ENCODE results near the gene MAG. TPM values are rescaled to one million over a fixed set of nuclear protein-coding genes. Genes with fewer than 3 reads are reported as not detected.

Gene MAG
- total RNA-seq, 1 experiment from 2014 or later: not detected

- peak overlapping the region; percentile 98; the same call in 1 of the 2 replicates for H3K14ac ChIP-seq (ENCODE audit: insufficient read depth, low read length)
- no peak overlapping the region for H3T11ph ChIP-seq (ENCODE audit: low read length)
- peak; percentile 97 for DNase-seq
- peak overlapping the region; percentile 97 for H3K18ac ChIP-seq (ENCODE audit: insufficient read length, low read depth, low read length)
- peak overlapping the region; percentile 99 for H3K27ac ChIP-seq (ENCODE audit: insufficient read length, low read depth, low read length)
- no peak overlapping the region for H2AK5ac ChIP-seq (ENCODE audit: insufficient read length, low read length)
- H3K56ac ChIP-seq (ENCODE audit: insufficient read length, low read depth, low read length): no peak overlapping the region
- H3K4me1 ChIP-seq (ENCODE audit: insufficient read depth, low read length): no peaks in the 10 kb centered on the region; the same call in 1 of the 2 replicates
- H4K8ac ChIP-seq (replicated peaks; ENCODE audit: insufficient read length, low read depth, low read length): peak overlapping the region; percentile 95
- peak overlapping the region; percentile 76 for H2BK120ac ChIP-seq (ENCODE audit: low read depth, low read length, poor library complexity, severe bottlenecking)
- H2BK12ac ChIP-seq (ENCODE audit: insufficient read length, low read depth, low read length): no peak overlapping the region
- peak; percentile 70 for TF ChIP-seq CTCF (conservative IDR thresholded peaks at IDR 0.05)
- H3K9me3 ChIP-seq (ENCODE audit: control insufficient read depth, low read depth, low read length): no peaks in the 10 kb centered on the region
- no peak overlapping the region for H4K91ac ChIP-seq (ENCODE audit: insufficient read length, low read depth, low read length)
- Mint-ChIP-seq H3K36me3 (ENCODE audit: insufficient read depth in 1 of 3, low read depth in 3 of 3) (peaks cover 24 to 37% (median 33%) of the 10 kb centered on the region in 3 experiments), H3K4me1 (peaks cover 29 to 33% of the 10 kb centered on the region in 2 experiments), H3K9me3 (peaks cover 0 to 3% of the 10 kb centered on the region in 2 experiments; a peak in 2 of 5 replicates), H3K27me3 (ENCODE audit: low read depth) (no peaks in the 10 kb centered on the region; the same call in 1 of the 2 replicates), H3K4me3 (peak overlapping the region; percentile 99 to 100), H3K27ac (peak overlapping the region; percentile 100)
- H3K79me2 ChIP-seq (ENCODE audit: insufficient read depth, low read length): peaks cover 15% of the 10 kb centered on the region; the same call in 1 of the 2 replicates
- H3K23me2 ChIP-seq (ENCODE audit: insufficient read length, low read depth, low read length, poor library complexity, severe bottlenecking): peaks cover 7% of the 10 kb centered on the region
- peak overlapping the region; percentile 91 for H2BK5ac ChIP-seq (ENCODE audit: insufficient read length, low read length)
- no peak overlapping the region for H4K5ac ChIP-seq (ENCODE audit: insufficient read length, low read depth, low read length)
- peak overlapping the region; percentile 67 for H3K4me2 ChIP-seq (ENCODE audit: insufficient read depth, insufficient read length, low read length)
- H2AFZ ChIP-seq (ENCODE audit: low read length): no peak overlapping the region
- H3K79me1 ChIP-seq (ENCODE audit: insufficient read depth, low read depth, low read length, poor library complexity, severe bottlenecking): peaks cover 5% of the 10 kb centered on the region
- no peak overlapping the region for H3K23ac ChIP-seq (ENCODE audit: insufficient read length, low read depth, low read length)
- H3K4ac ChIP-seq (ENCODE audit: low read depth, low read length): no peak overlapping the region
- peaks cover 6% of the 10 kb centered on the region for H4K20me1 ChIP-seq (ENCODE audit: control insufficient read depth, insufficient read depth, insufficient read length)
- peak overlapping the region; percentile 92 for H3K9ac ChIP-seq (ENCODE audit: extremely low read depth, insufficient read length, low read length)
- no peaks in the 10 kb centered on the region for H3K27me3 ChIP-seq (ENCODE audit: insufficient read depth, low read length)
- no peak overlapping the region for H2BK20ac ChIP-seq (ENCODE audit: low read depth, low read length, poor library complexity, severe bottlenecking)
- no CpG with 5 or more reads among the region's 42 CpGs for WGBS (ENCODE audit: extremely low coverage, insufficient read length, low lambda C conversion rate)
- H2BK15ac ChIP-seq (ENCODE audit: low read depth, low read length): no peak overlapping the region
Observed at GRCh38 chr19:35247526-35248309, 44.2 kb upstream of the MAG start.

Measured in H9 (cell line).